ENCODE results near the gene SAMD4B.
A peak's percentile ranks its signal among the peaks of the same experiment; 100 is the strongest.
"Not testable (repeated sequence)": the region's sequence is repeated elsewhere in the genome, so short reads cannot be mapped to it uniquely, and the experiment has no call there.

SAMD4B gene

GRCh38 chr19:39341719-39342604, at the start of gene SAMD4B:
SAMD4B (plus strand) TSS chr19:39342421; CDS start chr19:39356894, 14,473 bp downstream.
- peak; percentile 99 for DNase-seq (ENCODE audit: low spot score)

GRCh38 chr19:39293394-39293793, 48.8 kb upstream of the SAMD4B start:
- no peak for DNase-seq (ENCODE audit: low spot score)

GRCh38 chr19:39296055-39296645, 46.1 kb upstream of the SAMD4B start, which contains the start of gene IFNL1:
IFNL1 (plus strand) TSS chr19:39296407; CDS start chr19:39296422, 15 bp downstream.
- no peak for DNase-seq (ENCODE audit: low spot score)

DNA sequence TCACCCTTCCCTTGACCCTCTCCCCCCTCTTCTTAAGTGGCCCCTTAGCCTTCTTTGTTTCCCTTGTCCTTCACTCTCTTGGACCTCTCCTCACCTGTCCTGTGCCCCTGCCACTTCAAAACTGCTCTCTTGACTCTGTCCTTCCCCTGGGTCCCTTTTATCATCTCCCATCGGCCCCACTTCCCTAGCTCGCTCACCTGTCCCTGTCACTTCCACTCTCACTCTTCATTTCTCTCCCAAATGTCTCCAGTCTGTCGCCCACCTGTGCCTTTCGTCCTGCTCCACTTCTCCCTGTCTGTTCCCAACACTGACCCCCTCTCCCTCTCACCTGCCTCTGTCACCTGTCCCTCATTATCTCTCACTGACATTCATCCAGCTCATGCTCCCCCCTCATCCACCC, 45.3 kb upstream of the SAMD4B start:
- no peak for DNase-seq (ENCODE audit: low spot score)

- peak; percentile 35 for DNase-seq (ENCODE audit: low spot score)
Measured at GRCh38 chr19:39297931-39298634, 44.1 kb upstream of the SAMD4B start.

GRCh38 chr19:39299404-39299803, 42.8 kb upstream of the SAMD4B start:
- DNase-seq (ENCODE audit: low spot score) = no peak

- no peak for DNase-seq (ENCODE audit: low spot score)
Measured at GRCh38 chr19:39299832-39300231, 42.4 kb upstream of the SAMD4B start.

- DNase-seq (ENCODE audit: low spot score) = no peak
Measured at GRCh38 chr19:39301021-39301420, 41.2 kb upstream of the SAMD4B start.

- no peak for DNase-seq (ENCODE audit: low spot score)
Measured at GRCh38 chr19:39301562-39301961, 40.7 kb upstream of the SAMD4B start.

GRCh38 chr19:39303373-39304184, 38.6 kb upstream of the SAMD4B start:
- DNase-seq (ENCODE audit: low spot score) = peak; percentile 37

- DNase-seq (ENCODE audit: low spot score) = no peak
Measured at GRCh38 chr19:39304185-39304513, 38.1 kb upstream of the SAMD4B start.

GRCh38 chr19:39304701-39305571, 37.3 kb upstream of the SAMD4B start:
- DNase-seq (ENCODE audit: low spot score) = no peak

- no peak for DNase-seq (ENCODE audit: low spot score)
Measured at GRCh38 chr19:39306075-39306474, 36.1 kb upstream of the SAMD4B start.

GRCh38 chr19:39307046-39307821, 35.0 kb upstream of the SAMD4B start:
- DNase-seq (ENCODE audit: low spot score) = no peak

DNA sequence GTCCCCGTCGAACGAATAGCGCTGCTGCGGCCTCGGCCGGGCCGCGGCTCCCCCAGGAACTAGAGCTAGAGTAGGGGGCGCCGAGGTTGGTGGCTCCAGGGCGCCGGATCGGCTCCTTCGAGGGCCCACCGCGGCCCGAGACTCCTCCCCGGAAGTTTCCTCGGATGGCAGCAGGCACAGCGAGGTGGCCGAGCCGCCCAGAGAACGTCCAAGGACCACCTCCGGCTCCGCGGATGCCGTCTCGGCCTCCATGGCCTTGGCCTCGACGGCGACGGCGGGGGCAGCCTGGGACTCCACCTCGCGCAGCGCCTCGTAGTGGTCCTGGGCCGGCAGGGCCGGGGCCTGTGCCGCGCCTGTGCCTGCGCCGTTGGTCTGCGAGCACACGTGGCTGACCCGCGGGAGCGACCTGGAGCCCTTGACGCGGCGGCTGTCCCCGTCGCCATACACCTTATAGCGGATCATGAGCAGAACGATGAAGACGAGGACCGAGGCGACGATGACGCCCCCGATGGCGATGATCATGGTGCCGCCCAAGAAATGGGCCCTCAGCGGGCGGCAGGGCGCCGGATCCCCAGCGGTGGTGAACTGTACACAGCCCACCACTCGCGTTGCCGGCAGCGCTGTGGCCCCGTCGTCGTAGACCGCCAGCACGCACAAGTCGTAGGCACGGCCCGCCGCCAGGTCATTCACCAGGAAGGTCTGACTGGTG, 34.2 kb upstream of the SAMD4B start:
- no peak for DNase-seq (ENCODE audit: low spot score)

GRCh38 chr19:39308531-39309304, 33.5 kb upstream of the SAMD4B start:
- peak; percentile 40 for DNase-seq (ENCODE audit: low spot score)

DNA sequence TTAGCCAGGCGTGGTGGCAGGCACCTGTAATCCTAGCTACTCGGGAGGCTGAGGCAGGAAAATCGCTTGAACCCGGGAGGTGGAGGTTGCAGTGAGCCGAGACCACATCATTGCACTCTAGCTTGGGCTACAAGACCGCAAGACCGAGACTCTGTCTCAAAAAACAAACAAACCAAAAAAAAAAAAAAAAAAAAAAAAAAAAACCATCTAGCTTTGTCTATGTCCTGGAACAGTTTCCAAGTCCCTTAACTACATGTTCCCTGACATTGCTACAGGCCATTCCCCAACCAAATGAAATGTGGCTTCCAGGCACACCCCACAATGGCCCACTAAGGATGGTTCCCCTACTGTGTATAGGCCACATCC, 32.9 kb upstream of the SAMD4B start:
- DNase-seq (ENCODE audit: low spot score) = not testable (repeated sequence)

- DNase-seq (ENCODE audit: low spot score) = no peak
Measured at GRCh38 chr19:39310558-39311311, 31.5 kb upstream of the SAMD4B start.
